Measurements from ENCODE around the gene KIRREL3. TPM values are rescaled to one million over a fixed set of nuclear protein-coding genes. Genes with fewer than 3 reads are reported as not detected.

KIRREL3 gene
- total RNA-seq, 1 experiment from 2014 or later = 0.44 TPM

GRCh38 chr11:127034973-127035372 is 34.4 kb upstream of the KIRREL3 start:
- Histone ChIP-seq H3K4me2 (ENCODE audit: low read length) (no peak overlapping the region), H3K4me3 (ENCODE audit: low read length) (no peak overlapping the region), H2AFZ (ENCODE audit: low read length) (no peak overlapping the region), H3K9me2 (replicated peaks; ENCODE audit: low read length) (no peaks in the 10 kb centered on the region), H3K27me3 (ENCODE audit: low read length) (peaks cover 22% of the 10 kb centered on the region), H3K36me3 (ENCODE audit: low read depth, low read length) (no peaks in the 10 kb centered on the region), H3K9ac (ENCODE audit: low read length) (no peak overlapping the region), H3K9me3 (ENCODE audit: low read length) (no peaks in the 10 kb centered on the region), H3K27ac (ENCODE audit: low read length) (no peak overlapping the region), H3K4me1 (ENCODE audit: insufficient read depth, low read length) (no peaks in the 10 kb centered on the region), H3F3A (ENCODE audit: low read length, unreplicated experiment) (no peaks in the 10 kb centered on the region), H4K20me1 (ENCODE audit: low read length) (no peaks in the 10 kb centered on the region), H3K79me2 (ENCODE audit: low read length) (no peaks in the 10 kb centered on the region)
- POLR2A ChIA-PET (ENCODE audit: unreplicated experiment) = no interaction called here
- intact Hi-C loops (cut with micrococcal nuclease) = no loop called here
- ATAC-seq (no peak), DNase-seq (no peak)
- BruUV-seq (replicated peaks) = no TSS peak
- CTCF ChIA-PET = no interaction called here
- TF ChIP-seq, protein P1, sequence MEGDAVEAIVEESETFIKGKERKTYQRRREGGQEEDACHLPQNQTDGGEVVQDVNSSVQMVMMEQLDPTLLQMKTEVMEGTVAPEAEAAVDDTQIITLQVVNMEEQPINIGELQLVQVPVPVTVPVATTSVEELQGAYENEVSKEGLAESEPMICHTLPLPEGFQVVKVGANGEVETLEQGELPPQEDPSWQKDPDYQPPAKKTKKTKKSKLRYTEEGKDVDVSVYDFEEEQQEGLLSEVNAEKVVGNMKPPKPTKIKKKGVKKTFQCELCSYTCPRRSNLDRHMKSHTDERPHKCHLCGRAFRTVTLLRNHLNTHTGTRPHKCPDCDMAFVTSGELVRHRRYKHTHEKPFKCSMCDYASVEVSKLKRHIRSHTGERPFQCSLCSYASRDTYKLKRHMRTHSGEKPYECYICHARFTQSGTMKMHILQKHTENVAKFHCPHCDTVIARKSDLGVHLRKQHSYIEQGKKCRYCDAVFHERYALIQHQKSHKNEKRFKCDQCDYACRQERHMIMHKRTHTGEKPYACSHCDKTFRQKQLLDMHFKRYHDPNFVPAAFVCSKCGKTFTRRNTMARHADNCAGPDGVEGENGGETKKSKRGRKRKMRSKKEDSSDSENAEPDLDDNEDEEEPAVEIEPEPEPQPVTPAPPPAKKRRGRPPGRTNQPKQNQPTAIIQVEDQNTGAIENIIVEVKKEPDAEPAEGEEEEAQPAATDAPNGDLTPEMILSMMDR (conservative IDR thresholded peaks at IDR 0.05; ENCODE audit: low read depth, low read length) = no peak
- TF ChIP-seq EZH2 (IDR thresholded peaks at IDR 0.05; ENCODE audit: low read length, unreplicated experiment) (no peak), EZH2phosphoT487 (IDR thresholded peaks at IDR 0.05; ENCODE audit: borderline replicate concordance, low read length) (no peak)

GRCh38 chr11:127028648-127029047 is 28.1 kb upstream of the KIRREL3 start:
- Histone ChIP-seq H3K9me3 (ENCODE audit: low read length) (no peaks in the 10 kb centered on the region), H4K20me1 (ENCODE audit: low read length) (no peaks in the 10 kb centered on the region), H3F3A (ENCODE audit: low read length, unreplicated experiment) (no peaks in the 10 kb centered on the region), H2AFZ (ENCODE audit: low read length) (no peak overlapping the region), H3K36me3 (ENCODE audit: low read depth, low read length) (no peaks in the 10 kb centered on the region), H3K9me2 (replicated peaks; ENCODE audit: low read length) (no peaks in the 10 kb centered on the region), H3K79me2 (ENCODE audit: low read length) (no peaks in the 10 kb centered on the region), H3K4me2 (ENCODE audit: low read length) (no peak overlapping the region), H3K27me3 (ENCODE audit: low read length) (peaks cover 36% of the 10 kb centered on the region), H3K9ac (ENCODE audit: low read length) (no peak overlapping the region), H3K27ac (ENCODE audit: low read length) (no peak overlapping the region), H3K4me3 (ENCODE audit: low read length) (no peak overlapping the region), H3K4me1 (ENCODE audit: insufficient read depth, low read length) (no peaks in the 10 kb centered on the region)
- intact Hi-C loops (cut with micrococcal nuclease) = no loop called here
- BruUV-seq (replicated peaks) = no TSS peak
- CTCF ChIA-PET = no interaction called here
- POLR2A ChIA-PET (ENCODE audit: unreplicated experiment) = no interaction called here
- no peak for TF ChIP-seq EZH2 (IDR thresholded peaks at IDR 0.05; ENCODE audit: low read length, unreplicated experiment)
- TF ChIP-seq EZH2phosphoT487 (IDR thresholded peaks at IDR 0.05; ENCODE audit: borderline replicate concordance, low read length) = no peak
- TF ChIP-seq, protein P1 (conservative IDR thresholded peaks at IDR 0.05; ENCODE audit: low read depth, low read length) = no peak
- no peak for ATAC-seq
- no peak for DNase-seq

DNA sequence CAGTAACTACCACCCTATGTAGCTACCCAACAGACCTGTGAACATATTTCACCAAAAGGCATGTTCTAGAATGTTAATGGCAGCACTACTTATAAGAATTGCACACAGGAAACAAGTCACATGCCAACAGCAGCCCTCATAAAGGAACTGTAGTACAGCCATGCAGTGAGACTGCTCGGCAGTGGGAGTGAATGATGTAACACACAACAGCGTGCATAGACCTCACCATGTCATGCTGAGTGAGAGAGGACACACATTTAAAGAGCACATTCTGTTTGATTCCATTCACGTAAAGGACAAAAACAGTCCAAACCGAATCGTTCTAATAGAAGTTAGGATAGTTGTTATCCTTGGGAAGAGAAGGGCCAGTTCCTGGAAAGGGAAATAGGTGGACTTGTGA is 27.2 kb upstream of the KIRREL3 start:
- ATAC-seq = no peak
- Histone ChIP-seq H3K27ac (ENCODE audit: low read length) (no peak overlapping the region), H3K4me2 (ENCODE audit: low read length) (no peak overlapping the region), H2AFZ (ENCODE audit: low read length) (no peak overlapping the region), H3K9ac (ENCODE audit: low read length) (no peak overlapping the region), H3F3A (ENCODE audit: low read length, unreplicated experiment) (no peaks in the 10 kb centered on the region), H3K9me3 (ENCODE audit: low read length) (no peaks in the 10 kb centered on the region), H3K9me2 (replicated peaks; ENCODE audit: low read length) (no peaks in the 10 kb centered on the region), H3K27me3 (ENCODE audit: low read length) (peaks cover 34% of the 10 kb centered on the region), H3K79me2 (ENCODE audit: low read length) (no peaks in the 10 kb centered on the region), H3K36me3 (ENCODE audit: low read depth, low read length) (no peaks in the 10 kb centered on the region), H3K4me3 (ENCODE audit: low read length) (no peak overlapping the region), H3K4me1 (ENCODE audit: insufficient read depth, low read length) (no peaks in the 10 kb centered on the region), H4K20me1 (ENCODE audit: low read length) (no peaks in the 10 kb centered on the region)
- intact Hi-C loops (cut with micrococcal nuclease) = no loop called here
- ChIA-PET CTCF (no interaction called here), POLR2A (ENCODE audit: unreplicated experiment) (no interaction called here)
- DNase-seq = no peak
- no TSS peak for BruUV-seq (replicated peaks)
- no peak for TF ChIP-seq EZH2 (IDR thresholded peaks at IDR 0.05; ENCODE audit: low read length, unreplicated experiment)
- no peak for TF ChIP-seq EZH2phosphoT487 (IDR thresholded peaks at IDR 0.05; ENCODE audit: borderline replicate concordance, low read length)
- TF ChIP-seq, protein P1 (conservative IDR thresholded peaks at IDR 0.05; ENCODE audit: low read depth, low read length) = no peak

Measured in PC-3 (cell line).